GM19239 (cell line): ENCODE results near the gene GH1.
"Not testable (repeated sequence)": the region's sequence is repeated elsewhere in the genome, so short reads cannot be mapped to it uniquely, and the experiment has no call there.

Experiments
- DNase-seq: peaks from one replicate; pipeline ENCODE4 v3.0.0; 2011; ENCODE audit warnings: low spot score; ENCODE audit not compliant: insufficient read length
- FAIRE-seq: peaks from 2 replicates; lab custom pipeline; 2011; peaks lifted over from hg19 to GRCh38; lab: Jason Lieb, UNC

Gene GH1

GRCh38 chr17:63928172-63928666, 9.6 kb upstream of the GH1 start:
- no peak for DNase-seq
- FAIRE-seq = peak; percentile 39

- FAIRE-seq (peak; percentile 53), DNase-seq (no peak)
Observed at GRCh38 chr17:63927464-63928171, 9.0 kb upstream of the GH1 start.

GRCh38 chr17:63926164-63926563, 7.5 kb upstream of the GH1 start:
- FAIRE-seq (no peak), DNase-seq (no peak)

- DNase-seq (no peak), FAIRE-seq (peak; percentile 69)
Observed at GRCh38 chr17:63925615-63926014, 7.0 kb upstream of the GH1 start.

GRCh38 chr17:63922402-63922801, 3.8 kb upstream of the GH1 start:
- not testable (repeated sequence) for DNase-seq
- peak; percentile 85 for FAIRE-seq

GRCh38 chr17:63920779-63921178, 2.1 kb upstream of the GH1 start:
- FAIRE-seq, DNase-seq: not testable (repeated sequence)

GRCh38 chr17:63920050-63920449, 1.4 kb upstream of the GH1 start:
- FAIRE-seq, DNase-seq: not testable (repeated sequence)

GRCh38 chr17:63919311-63919723, 678 bp upstream of the GH1 start:
- DNase-seq = peak; percentile 57
- peak; percentile 56 for FAIRE-seq

- DNase-seq = no peak
- FAIRE-seq = no peak
Observed at GRCh38 chr17:63918305-63918704, 334 bp downstream of the GH1 start.

GRCh38 chr17:63917646-63918045, 993 bp downstream of the GH1 start:
- no peak for DNase-seq

GRCh38 chr17:63917206-63917605, 1.4 kb downstream of the GH1 start:
- not testable (repeated sequence) for FAIRE-seq, DNase-seq

More at GRCh38 chr17:63917646-63918045, 993 bp downstream of the GH1 start:
- no peak for FAIRE-seq

- DNase-seq (no peak), FAIRE-seq (no peak)
Observed at GRCh38 chr17:63916566-63917185, 2.0 kb downstream of the GH1 start.

- FAIRE-seq = peak; percentile 83
- DNase-seq = not testable (repeated sequence)
Observed at GRCh38 chr17:63915753-63916152, 2.9 kb downstream of the GH1 start.

- DNase-seq (no peak), FAIRE-seq (no peak)
Observed at GRCh38 chr17:63914471-63914870, 4.2 kb downstream of the GH1 start.

- DNase-seq (peak; percentile 38), FAIRE-seq (no peak)
Observed at GRCh38 chr17:63911657-63912100, 7.0 kb downstream of the GH1 start.

- FAIRE-seq = no peak
- no peak for DNase-seq
Observed at GRCh38 chr17:63911041-63911635, 7.5 kb downstream of the GH1 start, which contains the start of gene CSHL1. CSHL1 (minus strand) TSS chr17:63911258; CDS start chr17:63911196, 62 bp downstream.

GRCh38 chr17:63910096-63910495, 8.5 kb downstream of the GH1 start:
- FAIRE-seq (no peak), DNase-seq (no peak)

- FAIRE-seq, DNase-seq: not testable (repeated sequence)
Observed at GRCh38 chr17:63909586-63909985, 9.1 kb downstream of the GH1 start.

- not testable (repeated sequence) for DNase-seq, FAIRE-seq
Observed at GRCh38 chr17:63907161-63907778, 11.4 kb downstream of the GH1 start.

- not testable (repeated sequence) for DNase-seq, FAIRE-seq
Observed at GRCh38 chr17:63904796-63905195, 13.8 kb downstream of the GH1 start.
